Sigmoid colon (tissue), 4 donors: Measurements from ENCODE around the gene MGP.

Source experiments
- EP300 ChIP-seq, 4 donors: sonication (generic); formaldehyde crosslinking; IDR thresholded peaks; one replicate each; pipeline ENCODE4 v1.6.1; 2017; ENCODE audit warnings: antibody characterized with exemption in 4 of 4
- POLR2A ChIP-seq, 2 donors: fragments of 450-650 bp; IDR thresholded peaks; one replicate each; pipeline ENCODE4 v1.6.1; 2016; ENCODE audit warnings: antibody characterized with exemption in 2 of 2, mild to moderate bottlenecking in 2 of 2, moderate library complexity in 2 of 2
- TF ChIP-seq, protein P1 (sequence below), 4 experiments: fragments of 450-650 bp in 3 of 4; fragments of 200-600 bp in 1 of 4; IDR thresholded peaks; one replicate each; pipeline ENCODE4 v1.5.1; 2016 to 2019; ENCODE audit warnings: antibody characterized with exemption in 4 of 4, mild to moderate bottlenecking in 3 of 4, moderate library complexity in 2 of 4

DNA sequence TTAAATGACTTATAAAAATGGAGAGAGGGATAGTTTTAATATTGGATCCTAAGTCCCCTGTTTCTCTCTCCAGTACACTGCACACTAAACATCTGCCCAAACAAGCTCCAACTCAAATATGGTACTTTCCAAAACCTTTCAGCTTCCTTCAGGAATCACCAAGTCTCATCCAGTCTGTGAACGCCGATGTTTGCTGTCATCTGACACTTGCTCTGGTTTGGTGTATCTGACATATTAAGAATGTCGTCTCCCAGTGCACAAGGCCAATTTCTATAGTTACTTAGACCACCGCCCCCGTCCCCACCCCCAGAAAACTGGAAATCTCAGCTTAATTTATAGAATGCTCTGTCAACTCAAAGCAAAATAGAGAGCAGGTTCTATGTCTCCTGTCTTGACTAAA is 5.0 kb upstream of the MGP start:
- TF ChIP-seq POLR2A (IDR thresholded peaks at IDR 0.05) (no peak), EP300 (IDR thresholded peaks at IDR 0.05) (no peak)
- TF ChIP-seq, protein P1, sequence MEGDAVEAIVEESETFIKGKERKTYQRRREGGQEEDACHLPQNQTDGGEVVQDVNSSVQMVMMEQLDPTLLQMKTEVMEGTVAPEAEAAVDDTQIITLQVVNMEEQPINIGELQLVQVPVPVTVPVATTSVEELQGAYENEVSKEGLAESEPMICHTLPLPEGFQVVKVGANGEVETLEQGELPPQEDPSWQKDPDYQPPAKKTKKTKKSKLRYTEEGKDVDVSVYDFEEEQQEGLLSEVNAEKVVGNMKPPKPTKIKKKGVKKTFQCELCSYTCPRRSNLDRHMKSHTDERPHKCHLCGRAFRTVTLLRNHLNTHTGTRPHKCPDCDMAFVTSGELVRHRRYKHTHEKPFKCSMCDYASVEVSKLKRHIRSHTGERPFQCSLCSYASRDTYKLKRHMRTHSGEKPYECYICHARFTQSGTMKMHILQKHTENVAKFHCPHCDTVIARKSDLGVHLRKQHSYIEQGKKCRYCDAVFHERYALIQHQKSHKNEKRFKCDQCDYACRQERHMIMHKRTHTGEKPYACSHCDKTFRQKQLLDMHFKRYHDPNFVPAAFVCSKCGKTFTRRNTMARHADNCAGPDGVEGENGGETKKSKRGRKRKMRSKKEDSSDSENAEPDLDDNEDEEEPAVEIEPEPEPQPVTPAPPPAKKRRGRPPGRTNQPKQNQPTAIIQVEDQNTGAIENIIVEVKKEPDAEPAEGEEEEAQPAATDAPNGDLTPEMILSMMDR (IDR thresholded peaks at IDR 0.05): no peak
